ENCODE data around the gene RAP1A. TPM values are rescaled to one million over a fixed set of nuclear protein-coding genes. Genes with fewer than 3 reads are reported as not detected.

RAP1A gene
- total RNA-seq, 4 donors from 2014 or later = 61.4 to 167 (median 95.0) TPM

DNA sequence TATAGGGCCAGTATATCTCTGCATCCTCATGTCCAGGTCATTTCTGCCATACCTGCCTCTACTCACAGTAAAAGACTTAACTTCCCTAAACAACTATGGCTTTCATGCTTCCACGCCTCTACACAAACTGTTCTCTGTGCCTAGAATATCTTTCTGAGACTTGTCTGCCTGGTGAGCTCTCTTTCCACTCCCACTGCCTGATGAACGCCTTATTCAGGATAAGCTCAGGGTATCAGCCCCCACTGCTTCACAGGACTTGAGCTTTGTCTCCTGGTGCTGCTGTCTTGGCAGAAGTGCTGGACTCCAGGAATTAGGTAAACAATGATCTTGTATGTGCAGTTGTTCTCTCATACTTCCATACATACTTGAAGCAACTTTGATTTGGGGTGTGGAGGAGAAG lies 131.3 kb downstream of the RAP1A start:
- TF ChIP-seq, protein P1, sequence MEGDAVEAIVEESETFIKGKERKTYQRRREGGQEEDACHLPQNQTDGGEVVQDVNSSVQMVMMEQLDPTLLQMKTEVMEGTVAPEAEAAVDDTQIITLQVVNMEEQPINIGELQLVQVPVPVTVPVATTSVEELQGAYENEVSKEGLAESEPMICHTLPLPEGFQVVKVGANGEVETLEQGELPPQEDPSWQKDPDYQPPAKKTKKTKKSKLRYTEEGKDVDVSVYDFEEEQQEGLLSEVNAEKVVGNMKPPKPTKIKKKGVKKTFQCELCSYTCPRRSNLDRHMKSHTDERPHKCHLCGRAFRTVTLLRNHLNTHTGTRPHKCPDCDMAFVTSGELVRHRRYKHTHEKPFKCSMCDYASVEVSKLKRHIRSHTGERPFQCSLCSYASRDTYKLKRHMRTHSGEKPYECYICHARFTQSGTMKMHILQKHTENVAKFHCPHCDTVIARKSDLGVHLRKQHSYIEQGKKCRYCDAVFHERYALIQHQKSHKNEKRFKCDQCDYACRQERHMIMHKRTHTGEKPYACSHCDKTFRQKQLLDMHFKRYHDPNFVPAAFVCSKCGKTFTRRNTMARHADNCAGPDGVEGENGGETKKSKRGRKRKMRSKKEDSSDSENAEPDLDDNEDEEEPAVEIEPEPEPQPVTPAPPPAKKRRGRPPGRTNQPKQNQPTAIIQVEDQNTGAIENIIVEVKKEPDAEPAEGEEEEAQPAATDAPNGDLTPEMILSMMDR (IDR thresholded peaks at IDR 0.05; ENCODE audit: low read depth) = no peak

DNA sequence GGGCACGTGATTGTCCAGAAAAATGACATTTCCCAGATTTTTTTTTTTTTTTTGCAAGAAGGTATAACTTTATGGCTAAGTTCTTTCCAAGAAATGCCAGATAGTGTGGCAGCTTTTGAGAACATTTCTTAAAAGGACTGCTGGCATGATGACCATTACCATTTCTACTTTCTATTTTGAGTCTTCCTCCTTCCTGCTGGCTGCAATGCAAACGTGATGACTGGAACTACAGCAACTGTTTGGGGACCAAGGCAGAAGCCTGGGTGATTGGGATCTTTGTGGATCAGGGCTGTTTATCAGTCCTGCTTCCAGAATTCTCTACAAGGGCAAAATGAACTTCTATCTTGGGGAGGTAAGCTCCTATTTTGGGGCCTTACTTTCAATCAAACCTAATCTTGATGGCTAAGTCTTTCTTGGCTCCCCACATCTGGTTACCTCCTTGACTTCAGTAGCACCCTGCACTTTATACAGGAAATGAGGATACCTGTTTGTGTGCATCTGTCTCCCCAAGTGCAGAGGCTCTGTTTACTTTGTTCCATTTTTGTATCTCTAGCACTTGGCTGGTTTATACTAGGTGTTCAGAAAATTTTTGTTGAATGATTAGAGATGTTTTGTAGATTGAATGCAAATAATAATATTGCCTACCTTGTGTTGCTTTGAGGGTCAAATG lies 132.5 kb downstream of the RAP1A start:
- TF ChIP-seq, protein P1 (IDR thresholded peaks at IDR 0.05; ENCODE audit: low read depth) = no peak

DNA sequence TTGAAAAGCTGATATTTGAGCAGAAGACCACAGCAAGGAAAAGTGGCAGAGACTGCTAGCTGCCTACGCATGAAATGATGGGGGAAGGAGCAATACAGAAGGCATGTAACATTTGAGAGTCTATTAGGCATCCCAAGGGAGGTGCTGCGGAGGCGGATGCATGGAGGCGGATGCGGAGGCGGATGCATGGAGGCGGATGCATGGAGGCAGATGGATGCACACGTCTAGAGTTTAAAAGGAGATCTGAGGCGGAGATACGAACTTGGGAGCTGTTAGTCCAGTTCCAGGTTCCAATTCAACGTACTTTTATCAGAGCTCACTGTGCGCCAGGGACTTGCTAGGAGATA lies 135.4 kb downstream of the RAP1A start:
- TF ChIP-seq, protein P1 (IDR thresholded peaks at IDR 0.05; ENCODE audit: low read depth) = no peak

DNA sequence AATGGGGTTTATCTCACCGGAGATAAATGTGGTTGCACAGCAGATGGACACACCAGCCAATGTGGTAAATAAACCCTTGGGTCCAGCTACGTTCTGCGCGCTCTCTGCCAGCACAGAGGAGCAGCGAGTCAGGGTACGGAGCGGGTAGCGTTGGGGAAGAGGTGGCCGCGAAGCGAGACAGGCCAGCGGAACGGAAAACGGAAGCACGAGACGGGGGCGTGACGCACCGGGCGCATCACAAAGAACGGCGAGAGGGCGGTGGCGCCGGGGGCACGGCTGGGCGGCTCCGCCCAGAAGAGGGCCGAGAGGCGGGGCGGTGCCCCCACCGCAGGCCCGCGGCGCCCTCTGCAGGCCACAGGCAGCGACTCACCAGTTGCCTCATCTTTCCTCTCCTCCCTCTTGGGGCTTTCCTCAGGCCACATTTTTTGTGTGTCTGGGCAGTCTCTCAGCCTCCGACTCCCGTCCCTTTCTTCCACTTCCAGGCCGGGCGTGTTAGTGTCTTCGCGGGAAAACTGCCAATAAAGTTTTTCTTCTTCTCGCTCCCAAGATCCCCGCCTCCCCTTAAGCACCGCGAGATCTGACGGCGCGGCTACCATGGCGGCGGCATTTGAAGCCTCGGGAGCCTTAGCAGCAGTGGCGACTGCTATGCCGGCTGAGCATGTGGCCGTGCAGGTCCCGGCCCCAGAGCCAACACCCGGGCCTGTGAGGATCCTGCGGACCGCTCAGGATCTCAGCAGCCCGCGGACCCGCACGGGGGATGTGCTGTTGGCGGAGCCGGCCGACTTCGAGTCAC lies 135.9 kb downstream of the RAP1A start, which contains the start of gene DDX20:
DDX20 (plus strand) TSS at position 571 of the 793 bp plus-strand sequence; CDS start at position 595, 24 bp downstream.
- TF ChIP-seq, protein P1 (IDR thresholded peaks at IDR 0.05; ENCODE audit: low read depth) = no peak

DNA sequence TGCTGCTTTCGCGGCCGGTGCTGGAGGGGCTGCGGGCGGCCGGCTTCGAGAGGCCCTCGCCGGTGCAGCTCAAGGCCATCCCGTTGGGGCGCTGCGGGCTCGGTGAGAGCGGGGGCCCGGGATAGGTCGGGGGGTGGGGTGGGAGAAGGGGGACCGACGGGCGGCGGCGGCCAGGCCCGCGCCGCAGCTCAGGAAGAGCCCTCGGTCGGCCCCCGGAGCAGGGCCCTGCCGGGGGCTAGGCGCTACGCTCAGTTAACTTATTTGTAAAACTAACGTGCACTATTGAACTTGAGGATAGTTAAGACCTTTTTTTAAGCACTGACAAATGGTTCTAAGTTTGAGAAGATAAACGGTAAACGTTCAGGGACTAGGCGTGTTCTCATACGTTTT lies 136.5 kb downstream of the RAP1A start:
- TF ChIP-seq, protein P1 (IDR thresholded peaks at IDR 0.05; ENCODE audit: low read depth) = no peak

DNA sequence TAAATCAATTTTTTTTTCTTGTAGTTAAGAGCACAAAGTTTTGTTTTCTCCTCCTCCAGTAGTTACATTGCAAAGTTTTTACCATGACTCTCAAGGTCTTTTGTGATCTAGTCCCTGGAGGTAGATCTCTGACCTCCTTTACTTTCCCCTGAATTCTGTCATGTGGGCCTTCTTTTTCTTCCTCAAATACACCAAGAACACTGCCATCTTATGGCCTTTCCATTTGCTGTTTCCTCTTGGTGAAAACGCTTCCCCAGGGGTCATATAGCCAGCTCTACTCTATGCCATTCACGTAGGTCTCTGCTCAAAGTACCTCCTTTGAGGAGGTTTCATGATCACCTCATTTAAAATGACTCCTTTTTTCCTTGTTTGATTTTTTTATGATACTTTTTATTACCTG lies 138.8 kb downstream of the RAP1A start:
- TF ChIP-seq, protein P1 (IDR thresholded peaks at IDR 0.05; ENCODE audit: low read depth) = no peak

DNA sequence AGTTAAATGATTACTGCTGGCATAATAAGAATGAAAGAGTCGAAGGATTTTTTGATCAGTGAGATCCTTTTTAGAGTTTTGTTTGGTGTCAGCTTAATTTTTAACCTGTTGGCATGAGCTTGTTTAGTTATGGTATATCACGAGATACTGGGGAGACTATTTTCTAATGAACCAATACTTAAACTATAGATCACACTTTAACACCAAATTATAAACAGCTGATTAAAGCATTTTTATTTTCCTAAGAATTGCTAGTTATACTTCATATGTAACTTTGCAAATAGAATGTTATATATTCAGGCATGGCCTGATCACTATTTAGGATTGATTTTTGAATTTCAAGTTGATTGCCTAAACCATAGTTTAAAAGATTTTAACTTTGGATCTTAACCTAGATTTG lies 142.1 kb downstream of the RAP1A start:
- TF ChIP-seq, protein P1 (IDR thresholded peaks at IDR 0.05; ENCODE audit: low read depth) = no peak
